Gastrocnemius medialis (tissue), 4 donors: ENCODE results near the gene PPP1R17. TPM values are rescaled to one million over a fixed set of nuclear protein-coding genes. Genes with fewer than 3 reads are reported as not detected.

Source experiments
- ATAC-seq, 2 donors: fragments of 150-250 bp; one replicate each; pipeline ENCODE4 v1.9.1; 2016
- DNase-seq, 2 donors: peaks; one replicate each; pipeline ENCODE4 v3.0.0-alpha.2; 2019
- H3K27ac ChIP-seq, 4 donors: fragments of 200-600 bp; sonication (generic); 1 replicate in 1 of 4; 2 replicates in 3 of 4; pipeline ENCODE4 v1.5.1; 2016 to 2018; ENCODE audit warnings: mild to moderate bottlenecking in 2 of 4, moderate library complexity in 1 of 4
- H3K27me3 ChIP-seq, 3 donors: fragments of 200-600 bp; sonication (generic) in 2 of 3; 1 replicate in 1 of 3; 2 replicates in 2 of 3; pipeline versions ENCODE4 v1.5.1 to v1.6.0; 2016 to 2019; ENCODE audit warnings: mild to moderate bottlenecking in 1 of 3, moderate library complexity in 1 of 3
- H3K36me3 ChIP-seq, 2 donors: fragments of 200-600 bp; sonication (generic) in 1 of 2; one replicate each; pipeline ENCODE4 v1.5.1; 2017 to 2018
- H3K4me1 ChIP-seq, 2 donors: fragments of 200-600 bp; sonication (generic) in 1 of 2; one replicate each; pipeline ENCODE4 v1.5.1; 2016 to 2017; ENCODE audit warnings: mild to moderate bottlenecking in 2 of 2
- H3K4me3 ChIP-seq, 4 donors: fragments of 200-600 bp; sonication (generic) in 3 of 4; 1 replicate in 1 of 4; 2 replicates in 3 of 4; pipeline ENCODE4 v1.5.1; 2016 to 2019; ENCODE audit warnings: mild to moderate bottlenecking in 2 of 4
- H3K9me3 ChIP-seq, 3 donors: fragments of 200-600 bp; sonication (generic) in 2 of 3; 1 replicate in 1 of 3; 2 replicates in 2 of 3; pipeline ENCODE4 v1.5.1; 2016 to 2019
- POLR2A ChIP-seq, 2 donors: fragments of 450-650 bp; IDR thresholded peaks; one replicate each; pipeline ENCODE4 v1.6.1; 2017; ENCODE audit warnings: antibody characterized with exemption in 2 of 2, mild to moderate bottlenecking in 2 of 2, moderate library complexity in 2 of 2
- in situ Hi-C, 4 donors: fragments of 200-750 bp; cut with MboI; loops; one replicate each; pipeline versions ENCODE4 v1.15.0 to v1.8.0; 2017; ENCODE audit warnings: low sequenced_read_pairs in 4 of 4
- intact Hi-C: fragments of 100-400 bp; cut with DNase I; formaldehyde crosslinking; loops from one replicate; pipeline ENCODE4 v1.15.1; 2023; ENCODE audit warnings: low total_unique reads
- total RNA-seq, 4 donors: library from RNA; depleted of rRNA; stranded (reverse); fragments of >200 nt; gene quantifications; one replicate each; pipeline versions ENCODE4 v1.1.0 to v1.2.3, GENCODE V29; 2016
- TF ChIP-seq, protein P1 (sequence below), 5 experiments: fragments of 450-650 bp in 3 of 5; fragments of 200-600 bp in 2 of 5; sonication (generic) in 2 of 5; IDR thresholded peaks in 4 of 5; conservative IDR thresholded peaks in 1 of 5; 1 replicate in 4 of 5; 2 replicates in 1 of 5; pipeline ENCODE4 v1.5.1; 2016 to 2019; ENCODE audit warnings: antibody characterized with exemption in 5 of 5, mild to moderate bottlenecking in 3 of 5, moderate library complexity in 3 of 5

PPP1R17 gene
- total RNA-seq, 4 donors from 2014 or later: not detected

DNA sequence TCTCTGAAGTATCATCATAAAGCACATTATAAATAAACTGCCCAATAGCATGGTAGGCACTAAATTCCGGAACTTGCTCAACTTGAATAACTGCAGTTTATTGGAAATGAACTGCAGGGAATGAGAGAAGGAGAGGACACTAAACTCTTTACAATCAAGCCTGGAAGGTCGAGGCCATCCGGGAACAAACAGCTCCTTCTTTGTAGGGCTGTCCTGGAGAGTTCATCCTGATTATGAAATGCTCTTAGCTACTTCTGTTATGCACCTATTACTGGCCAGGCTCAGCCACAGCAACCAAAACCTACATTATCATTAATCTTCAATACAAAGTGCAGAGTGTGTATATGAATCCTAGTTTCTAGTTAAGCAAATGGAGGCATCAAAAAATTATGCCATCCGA, 64.7 kb downstream of the PPP1R17 start:
- H3K27ac ChIP-seq: no peak overlapping the region
- no peak for ATAC-seq
- H3K36me3 ChIP-seq: no peaks in the 10 kb centered on the region
- intact Hi-C loops (no loop called here), in situ Hi-C loops (no loop called here)
- no peak overlapping the region for H3K4me3 ChIP-seq
- DNase-seq: no peak
- H3K4me1 ChIP-seq: no peaks in the 10 kb centered on the region
- TF ChIP-seq, protein P1, sequence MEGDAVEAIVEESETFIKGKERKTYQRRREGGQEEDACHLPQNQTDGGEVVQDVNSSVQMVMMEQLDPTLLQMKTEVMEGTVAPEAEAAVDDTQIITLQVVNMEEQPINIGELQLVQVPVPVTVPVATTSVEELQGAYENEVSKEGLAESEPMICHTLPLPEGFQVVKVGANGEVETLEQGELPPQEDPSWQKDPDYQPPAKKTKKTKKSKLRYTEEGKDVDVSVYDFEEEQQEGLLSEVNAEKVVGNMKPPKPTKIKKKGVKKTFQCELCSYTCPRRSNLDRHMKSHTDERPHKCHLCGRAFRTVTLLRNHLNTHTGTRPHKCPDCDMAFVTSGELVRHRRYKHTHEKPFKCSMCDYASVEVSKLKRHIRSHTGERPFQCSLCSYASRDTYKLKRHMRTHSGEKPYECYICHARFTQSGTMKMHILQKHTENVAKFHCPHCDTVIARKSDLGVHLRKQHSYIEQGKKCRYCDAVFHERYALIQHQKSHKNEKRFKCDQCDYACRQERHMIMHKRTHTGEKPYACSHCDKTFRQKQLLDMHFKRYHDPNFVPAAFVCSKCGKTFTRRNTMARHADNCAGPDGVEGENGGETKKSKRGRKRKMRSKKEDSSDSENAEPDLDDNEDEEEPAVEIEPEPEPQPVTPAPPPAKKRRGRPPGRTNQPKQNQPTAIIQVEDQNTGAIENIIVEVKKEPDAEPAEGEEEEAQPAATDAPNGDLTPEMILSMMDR (IDR thresholded peaks at IDR 0.05 in 4 of 5, conservative IDR thresholded peaks at IDR 0.05 in 1 of 5): no peak
- TF ChIP-seq POLR2A (IDR thresholded peaks at IDR 0.05): no peak
- no peaks in the 10 kb centered on the region for H3K27me3 ChIP-seq
- no peaks in the 10 kb centered on the region for H3K9me3 ChIP-seq

Other genes with a start within 250 kb of the PPP1R17 start
- gene ITPRID1, start 173.1 kb upstream of the PPP1R17 start, total RNA-seq: not detected